Measurements from ENCODE around the gene GALNT18. TPM values are rescaled to one million over a fixed set of nuclear protein-coding genes. Genes with fewer than 3 reads are reported as not detected.

Gene GALNT18
- total and polyA plus RNA-seq, 9 donors = 3.0 to 13.2 (median 7.7) TPM

DNA sequence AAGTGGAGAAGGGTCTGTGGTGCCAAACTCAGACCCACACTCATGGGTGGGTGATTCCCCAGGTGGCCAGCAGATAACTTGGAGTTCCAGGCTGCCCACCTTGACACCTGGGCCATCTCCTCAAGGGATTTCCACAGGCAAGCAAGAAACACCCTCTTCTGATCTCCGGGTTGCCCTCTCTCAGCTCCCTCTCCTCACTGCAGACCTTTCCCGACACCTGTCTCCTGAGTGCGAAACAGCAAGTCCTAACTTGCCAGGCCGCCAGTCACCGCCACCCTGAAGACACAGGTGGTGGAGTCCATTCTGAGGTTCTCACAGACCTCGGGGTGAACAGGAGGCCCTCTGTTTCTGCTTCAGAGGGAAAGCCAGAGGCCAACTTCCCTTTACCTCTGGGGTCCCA lies 16.6 kb downstream of the GALNT18 start:
- no peak overlapping the region for H3K4me3 ChIP-seq

DNA sequence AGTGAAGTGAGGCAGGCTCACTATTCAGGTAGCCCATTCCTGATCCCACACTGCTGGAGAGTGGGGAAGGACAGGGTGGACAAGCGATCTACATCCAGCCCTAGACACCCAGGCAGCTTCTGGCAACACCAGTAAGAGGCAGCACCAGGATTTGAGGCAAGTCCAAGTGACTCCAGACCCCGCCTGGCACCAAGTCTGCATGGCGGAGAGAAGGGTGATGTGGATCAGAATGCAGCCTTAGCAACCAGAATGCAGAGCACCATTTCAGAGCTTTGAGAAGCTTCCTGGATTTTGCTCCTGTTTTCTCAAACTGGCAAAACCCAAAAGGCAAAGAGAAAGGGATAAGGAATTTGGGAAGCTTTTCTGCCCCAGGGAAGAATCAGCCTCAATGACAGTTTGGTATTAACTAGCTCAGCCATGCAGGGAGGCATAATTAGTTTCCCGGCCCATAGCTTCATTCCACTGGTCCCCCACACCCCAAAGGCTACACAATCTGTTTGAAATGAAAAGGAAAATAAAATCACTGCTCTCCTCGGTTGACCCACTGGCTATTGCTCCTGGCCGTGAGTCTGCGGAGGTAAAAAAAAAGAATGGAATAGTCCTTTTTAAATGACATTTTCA lies 17.3 kb downstream of the GALNT18 start:
- no peaks in the 10 kb centered on the region for H3K4me1 ChIP-seq (ENCODE audit: insufficient read depth)
- no peak overlapping the region for H3K27ac ChIP-seq
- H3K4me3 ChIP-seq = no peak overlapping the region
- intact Hi-C loops (cut with DNase I) = no loop called here
- WGBS, 3 donors = 90 to 93% (median 93%) methylated on average over 7 of the region's 7 CpGs
- H3K27me3 ChIP-seq = no peaks in the 10 kb centered on the region
- no peaks in the 10 kb centered on the region for H3K36me3 ChIP-seq
- DNase-seq = no peak
- H3K9me3 ChIP-seq = no peaks in the 10 kb centered on the region
- TF ChIP-seq POLR2A (IDR thresholded peaks at IDR 0.05) = no peak
- no peak for TF ChIP-seq EP300 (IDR thresholded peaks at IDR 0.05)

More for the DNA sequence above, 16.6 kb downstream of the GALNT18 start:
- TF ChIP-seq, protein P1, sequence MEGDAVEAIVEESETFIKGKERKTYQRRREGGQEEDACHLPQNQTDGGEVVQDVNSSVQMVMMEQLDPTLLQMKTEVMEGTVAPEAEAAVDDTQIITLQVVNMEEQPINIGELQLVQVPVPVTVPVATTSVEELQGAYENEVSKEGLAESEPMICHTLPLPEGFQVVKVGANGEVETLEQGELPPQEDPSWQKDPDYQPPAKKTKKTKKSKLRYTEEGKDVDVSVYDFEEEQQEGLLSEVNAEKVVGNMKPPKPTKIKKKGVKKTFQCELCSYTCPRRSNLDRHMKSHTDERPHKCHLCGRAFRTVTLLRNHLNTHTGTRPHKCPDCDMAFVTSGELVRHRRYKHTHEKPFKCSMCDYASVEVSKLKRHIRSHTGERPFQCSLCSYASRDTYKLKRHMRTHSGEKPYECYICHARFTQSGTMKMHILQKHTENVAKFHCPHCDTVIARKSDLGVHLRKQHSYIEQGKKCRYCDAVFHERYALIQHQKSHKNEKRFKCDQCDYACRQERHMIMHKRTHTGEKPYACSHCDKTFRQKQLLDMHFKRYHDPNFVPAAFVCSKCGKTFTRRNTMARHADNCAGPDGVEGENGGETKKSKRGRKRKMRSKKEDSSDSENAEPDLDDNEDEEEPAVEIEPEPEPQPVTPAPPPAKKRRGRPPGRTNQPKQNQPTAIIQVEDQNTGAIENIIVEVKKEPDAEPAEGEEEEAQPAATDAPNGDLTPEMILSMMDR (IDR thresholded peaks at IDR 0.05) = no peak
- TF ChIP-seq EP300 (IDR thresholded peaks at IDR 0.05) = no peak
- no peak for TF ChIP-seq POLR2A (IDR thresholded peaks at IDR 0.05)
- no peak for DNase-seq
- H3K27me3 ChIP-seq = no peaks in the 10 kb centered on the region
- H3K4me1 ChIP-seq (ENCODE audit: insufficient read depth) = no peaks in the 10 kb centered on the region
- intact Hi-C loops (cut with DNase I) = no loop called here
- no peaks in the 10 kb centered on the region for H3K36me3 ChIP-seq
- 91 to 97% (median 93%) methylated on average over 6 of the region's 6 CpGs for WGBS, 3 donors
- H3K27ac ChIP-seq = no peak overlapping the region
- no peaks in the 10 kb centered on the region for H3K9me3 ChIP-seq

DNA sequence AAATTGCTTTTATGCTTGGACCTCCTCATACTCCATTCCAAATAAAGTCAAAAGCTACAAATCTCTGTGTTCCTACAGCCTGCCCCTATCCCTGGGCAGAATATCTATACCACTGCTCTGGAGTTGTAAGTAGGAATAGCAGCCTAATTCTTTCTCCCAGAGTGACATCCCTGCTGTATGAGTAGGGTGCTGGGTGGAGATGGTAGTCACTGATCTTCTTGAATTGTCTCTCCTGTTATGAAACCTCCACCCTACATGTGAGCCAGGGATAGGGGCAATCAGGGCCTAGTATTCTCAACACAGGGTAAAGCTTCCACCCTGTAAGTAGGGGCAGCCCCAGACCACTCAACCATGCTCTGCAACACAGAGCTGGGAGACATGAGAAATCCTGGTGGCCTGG lies 19.8 kb downstream of the GALNT18 start:
- H3K4me3 ChIP-seq = no peak overlapping the region
- intact Hi-C loops (cut with DNase I) = no loop called here
- TF ChIP-seq EP300 (IDR thresholded peaks at IDR 0.05) (no peak), POLR2A (IDR thresholded peaks at IDR 0.05) (no peak)
- TF ChIP-seq, protein P1 (IDR thresholded peaks at IDR 0.05) = no peak
- no peaks in the 10 kb centered on the region for H3K4me1 ChIP-seq (ENCODE audit: insufficient read depth)
- no peak for DNase-seq
- H3K27me3 ChIP-seq = no peaks in the 10 kb centered on the region
- H3K36me3 ChIP-seq = no peaks in the 10 kb centered on the region
- H3K9me3 ChIP-seq = no peaks in the 10 kb centered on the region
- no peak overlapping the region for H3K27ac ChIP-seq

DNA sequence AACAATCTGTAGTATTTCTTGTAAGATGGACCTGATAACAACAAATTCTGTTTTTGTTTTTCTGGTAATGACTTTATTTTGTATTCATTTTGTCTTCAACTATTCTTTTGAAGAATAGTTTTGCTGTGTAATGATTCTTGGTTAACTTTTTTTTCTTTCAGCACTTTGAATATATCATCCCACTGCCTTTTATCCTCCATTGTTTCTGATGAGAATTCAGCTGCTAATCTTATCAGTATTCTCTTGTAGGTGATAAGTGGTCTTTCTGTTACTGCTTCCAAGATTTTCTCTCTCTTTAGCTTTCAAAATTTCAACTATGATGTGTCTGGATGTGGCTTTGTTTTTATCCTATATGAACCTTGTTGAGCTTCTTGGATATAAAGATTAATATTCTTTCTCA lies 21.5 kb downstream of the GALNT18 start:
- intact Hi-C loops (cut with DNase I) = no loop called here

DNA sequence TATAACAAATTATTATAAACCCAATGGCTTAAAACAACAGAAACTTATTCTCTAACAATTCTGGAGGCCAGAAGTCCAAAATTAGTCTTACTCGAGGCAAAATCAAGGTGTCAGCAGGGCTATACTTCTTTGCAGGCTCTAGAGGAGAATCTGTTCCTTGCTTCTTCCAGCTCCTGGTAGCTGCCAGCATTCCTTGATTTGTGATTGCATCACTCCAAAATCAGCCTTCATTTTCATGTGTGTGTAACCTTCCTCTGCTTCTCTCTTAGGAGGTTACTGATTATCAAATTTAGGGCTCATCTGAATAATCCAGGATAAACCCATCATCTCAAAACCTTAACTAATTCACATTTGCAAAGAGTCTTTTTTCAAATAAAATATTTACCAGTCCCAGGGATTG lies 23.6 kb downstream of the GALNT18 start:
- TF ChIP-seq POLR2A (IDR thresholded peaks at IDR 0.05) (no peak), EP300 (IDR thresholded peaks at IDR 0.05) (no peak)
- TF ChIP-seq, protein P1 (IDR thresholded peaks at IDR 0.05) = no peak
- WGBS, 3 donors = 89 to 94% (median 93%) methylated on average over 1 of the region's 1 CpG
- H3K9me3 ChIP-seq = no peaks in the 10 kb centered on the region
- H3K4me3 ChIP-seq = no peak overlapping the region
- H3K4me1 ChIP-seq (ENCODE audit: insufficient read depth) = no peaks in the 10 kb centered on the region
- H3K27ac ChIP-seq = no peak overlapping the region
- intact Hi-C loops (cut with DNase I) = no loop called here
- no peaks in the 10 kb centered on the region for H3K36me3 ChIP-seq
- H3K27me3 ChIP-seq = no peaks in the 10 kb centered on the region
- no peak for DNase-seq

More for the DNA sequence above, 21.5 kb downstream of the GALNT18 start:
- H3K36me3 ChIP-seq = no peaks in the 10 kb centered on the region
- no peak overlapping the region for H3K27ac ChIP-seq
- H3K27me3 ChIP-seq = no peaks in the 10 kb centered on the region
- H3K4me1 ChIP-seq (ENCODE audit: insufficient read depth) = no peaks in the 10 kb centered on the region
- no peak for DNase-seq
- TF ChIP-seq, protein P1 (IDR thresholded peaks at IDR 0.05) = no peak
- TF ChIP-seq POLR2A (IDR thresholded peaks at IDR 0.05) (no peak), EP300 (IDR thresholded peaks at IDR 0.05) (no peak)
- H3K9me3 ChIP-seq = no peaks in the 10 kb centered on the region
- H3K4me3 ChIP-seq = no peak overlapping the region

Measured in ovary (tissue), 9 donors.